H7 (cell line): ENCODE results near the gene PIK3R5. TPM values are rescaled to one million over a fixed set of nuclear protein-coding genes. Genes with fewer than 3 reads are reported as not detected.

ENCODE experiments used
- DNase-seq: peaks from one replicate; pipeline ENCODE4 v3.0.0; 2012
- H3K27me3 ChIP-seq: 2 replicates; pipeline ENCODE4 v1.6.0; 2011; ENCODE audit warnings: mild to moderate bottlenecking, low read length; ENCODE audit not compliant: control insufficient read depth, insufficient read depth
- H3K36me3 ChIP-seq: replicated peaks from 2 replicates; pipeline ENCODE4 v1.5.1; 2011; ENCODE audit warnings: low read length; ENCODE audit not compliant: control insufficient read depth, insufficient read depth
- H3K4me3 ChIP-seq: 2 replicates; pipeline ENCODE4 v1.5.1; 2011; ENCODE audit warnings: low read depth, mild to moderate bottlenecking, control low read depth, low read length, moderate library complexity; ENCODE audit not compliant: insufficient read depth
- total RNA-seq: library from RNA; depleted of rRNA; stranded (reverse); fragments of >200 nt; shearing (Covaris generic); gene quantifications from 2 replicates; pipeline ENCODE4 v1.2.3, GENCODE V29; 2014

The PIK3R5 gene
- total RNA-seq, 1 experiment from 2014 or later, result 33.6 TPM

GRCh38 chr17:8951206-8951605 is 14.3 kb downstream of the PIK3R5 start:
- Histone ChIP-seq H3K27me3 (no peaks in the 10 kb centered on the region), H3K4me3 (no peak overlapping the region), H3K36me3 (no peaks in the 10 kb centered on the region)
- no peak for DNase-seq

- Histone ChIP-seq H3K36me3 (no peaks in the 10 kb centered on the region), H3K4me3 (no peak overlapping the region), H3K27me3 (no peaks in the 10 kb centered on the region)
- DNase-seq, result no peak
Measured at GRCh38 chr17:8949061-8949661, 16.3 kb downstream of the PIK3R5 start.

GRCh38 chr17:8948462-8948861 is 17.0 kb downstream of the PIK3R5 start:
- H3K36me3 ChIP-seq, result no peaks in the 10 kb centered on the region
- H3K27me3 ChIP-seq, result no peaks in the 10 kb centered on the region
- no peak overlapping the region for H3K4me3 ChIP-seq
- no peak for DNase-seq

GRCh38 chr17:8947201-8947600 is 18.3 kb downstream of the PIK3R5 start:
- no peaks in the 10 kb centered on the region for H3K36me3 ChIP-seq
- no peaks in the 10 kb centered on the region for H3K27me3 ChIP-seq
- no peak for DNase-seq
- H3K4me3 ChIP-seq, result no peak overlapping the region

GRCh38 chr17:8946476-8946875 is 19.0 kb downstream of the PIK3R5 start:
- DNase-seq, result no peak
- Histone ChIP-seq H3K27me3 (no peaks in the 10 kb centered on the region), H3K4me3 (no peak overlapping the region), H3K36me3 (no peaks in the 10 kb centered on the region)

GRCh38 chr17:8946071-8946470 is 19.4 kb downstream of the PIK3R5 start:
- Histone ChIP-seq H3K27me3 (no peaks in the 10 kb centered on the region), H3K4me3 (no peak overlapping the region), H3K36me3 (no peaks in the 10 kb centered on the region)
- no peak for DNase-seq

GRCh38 chr17:8944748-8945147 is 20.8 kb downstream of the PIK3R5 start:
- Histone ChIP-seq H3K36me3 (no peaks in the 10 kb centered on the region), H3K27me3 (no peaks in the 10 kb centered on the region; the same call in 1 of the 2 replicates), H3K4me3 (no peak overlapping the region)
- no peak for DNase-seq

GRCh38 chr17:8944083-8944482 is 21.4 kb downstream of the PIK3R5 start:
- no peak for DNase-seq
- H3K4me3 ChIP-seq, result no peak overlapping the region

GRCh38 chr17:8941980-8942622 is 23.4 kb downstream of the PIK3R5 start:
- Histone ChIP-seq H3K27me3 (no peaks in the 10 kb centered on the region; the same call in 1 of the 2 replicates), H3K4me3 (no peak overlapping the region), H3K36me3 (no peaks in the 10 kb centered on the region)
- DNase-seq, result no peak

More at GRCh38 chr17:8944083-8944482, 21.4 kb downstream of the PIK3R5 start:
- no peaks in the 10 kb centered on the region; the same call in 1 of the 2 replicates for H3K27me3 ChIP-seq
- H3K36me3 ChIP-seq, result no peaks in the 10 kb centered on the region

- Histone ChIP-seq H3K27me3 (no peaks in the 10 kb centered on the region; the same call in 1 of the 2 replicates), H3K4me3 (no peak overlapping the region), H3K36me3 (no peaks in the 10 kb centered on the region)
- DNase-seq, result no peak
Measured at GRCh38 chr17:8941520-8941919, 24.0 kb downstream of the PIK3R5 start.

GRCh38 chr17:8940866-8941471 is 24.5 kb downstream of the PIK3R5 start:
- Histone ChIP-seq H3K36me3 (no peaks in the 10 kb centered on the region), H3K4me3 (no peak overlapping the region), H3K27me3 (no peaks in the 10 kb centered on the region; the same call in 1 of the 2 replicates)
- peak; percentile 38 for DNase-seq

- DNase-seq, result peak; percentile 49
- H3K36me3 ChIP-seq, result no peaks in the 10 kb centered on the region
- H3K27me3 ChIP-seq, result no peaks in the 10 kb centered on the region; the same call in 1 of the 2 replicates
- H3K4me3 ChIP-seq, result no peak overlapping the region
Measured at GRCh38 chr17:8939496-8940334, 25.8 kb downstream of the PIK3R5 start.

GRCh38 chr17:8938933-8939332 is 26.6 kb downstream of the PIK3R5 start:
- no peak overlapping the region for H3K4me3 ChIP-seq
- H3K36me3 ChIP-seq, result no peaks in the 10 kb centered on the region
- no peak for DNase-seq
- no peaks in the 10 kb centered on the region; the same call in 1 of the 2 replicates for H3K27me3 ChIP-seq

GRCh38 chr17:8935191-8935590 is 30.3 kb downstream of the PIK3R5 start:
- Histone ChIP-seq H3K27me3 (no peaks in the 10 kb centered on the region; the same call in 1 of the 2 replicates), H3K36me3 (no peaks in the 10 kb centered on the region), H3K4me3 (no peak overlapping the region)
- DNase-seq, result no peak
